ENCODE measurements around the gene PRMT7. TPM values are rescaled to one million over a fixed set of nuclear protein-coding genes. Genes with fewer than 3 reads are reported as not detected.

Gene PRMT7
- total RNA-seq, 1 experiment from 2014 or later = 49.4 TPM

DNA sequence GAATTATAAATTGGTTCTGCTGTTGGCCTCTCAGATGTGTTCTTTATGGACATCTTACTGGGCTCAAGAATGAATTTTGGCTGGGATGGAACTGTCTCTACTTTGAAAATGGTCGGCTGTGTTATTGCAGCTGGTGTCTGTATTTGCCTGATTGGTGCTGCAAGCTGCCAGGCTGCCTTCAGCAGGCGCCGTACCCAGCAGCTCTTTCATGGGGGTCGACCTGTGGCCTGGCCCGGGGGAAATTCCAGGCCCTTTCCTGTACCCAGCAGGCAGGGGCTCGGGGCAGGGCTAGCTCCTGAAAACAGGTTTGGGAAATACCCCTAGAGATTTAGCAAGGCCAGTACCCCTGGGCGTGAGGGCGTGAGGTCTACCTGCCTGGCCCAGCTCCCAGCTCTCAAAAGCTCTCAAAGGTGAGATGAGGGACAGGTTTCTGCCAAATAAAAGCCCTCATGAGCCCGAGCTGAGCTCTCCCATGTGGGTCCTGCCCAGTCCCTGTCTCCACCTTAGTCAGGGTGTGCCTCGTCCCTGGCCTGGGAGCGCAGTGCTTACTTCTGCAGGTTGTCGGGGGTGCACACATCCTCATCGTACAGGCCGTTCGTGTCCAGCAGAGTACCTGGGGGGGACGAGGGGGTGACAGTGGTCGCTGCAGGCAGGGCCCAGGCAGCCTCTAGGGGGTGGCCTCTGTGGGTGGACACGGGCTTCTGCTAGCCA is 52.3 kb downstream of the PRMT7 start:
- intact Hi-C loops (cut with micrococcal nuclease; ENCODE audit: unreplicated experiment) = no loop called here
- H3K4me1 Mint-ChIP-seq (ENCODE audit: low read depth, unreplicated experiment) = no peaks in the 10 kb centered on the region
- H3K9me3 Mint-ChIP-seq (ENCODE audit: low read depth, unreplicated experiment) = no peaks in the 10 kb centered on the region
- DNase-seq = no peak
- H3K27me3 Mint-ChIP-seq (ENCODE audit: unreplicated experiment) = peaks cover 25% of the 10 kb centered on the region
- TF ChIP-seq, protein P1, sequence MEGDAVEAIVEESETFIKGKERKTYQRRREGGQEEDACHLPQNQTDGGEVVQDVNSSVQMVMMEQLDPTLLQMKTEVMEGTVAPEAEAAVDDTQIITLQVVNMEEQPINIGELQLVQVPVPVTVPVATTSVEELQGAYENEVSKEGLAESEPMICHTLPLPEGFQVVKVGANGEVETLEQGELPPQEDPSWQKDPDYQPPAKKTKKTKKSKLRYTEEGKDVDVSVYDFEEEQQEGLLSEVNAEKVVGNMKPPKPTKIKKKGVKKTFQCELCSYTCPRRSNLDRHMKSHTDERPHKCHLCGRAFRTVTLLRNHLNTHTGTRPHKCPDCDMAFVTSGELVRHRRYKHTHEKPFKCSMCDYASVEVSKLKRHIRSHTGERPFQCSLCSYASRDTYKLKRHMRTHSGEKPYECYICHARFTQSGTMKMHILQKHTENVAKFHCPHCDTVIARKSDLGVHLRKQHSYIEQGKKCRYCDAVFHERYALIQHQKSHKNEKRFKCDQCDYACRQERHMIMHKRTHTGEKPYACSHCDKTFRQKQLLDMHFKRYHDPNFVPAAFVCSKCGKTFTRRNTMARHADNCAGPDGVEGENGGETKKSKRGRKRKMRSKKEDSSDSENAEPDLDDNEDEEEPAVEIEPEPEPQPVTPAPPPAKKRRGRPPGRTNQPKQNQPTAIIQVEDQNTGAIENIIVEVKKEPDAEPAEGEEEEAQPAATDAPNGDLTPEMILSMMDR (IDR thresholded peaks at IDR 0.05; ENCODE audit: unreplicated experiment) = no peak
- H3K36me3 Mint-ChIP-seq (ENCODE audit: insufficient read depth, unreplicated experiment) = peaks cover 20% of the 10 kb centered on the region
- BruUV-seq (replicated peaks) = no TSS peak
- CTCF ChIA-PET = interaction anchor here (0.6 kb wide), 2 partner anchors 118 to 552 kb away, joined by 3 to 5 read pairs; no protein-coding TSS in a partner anchor
- no peak overlapping the region for H3K27ac Mint-ChIP-seq (ENCODE audit: unreplicated experiment)
- no peak overlapping the region for H3K4me3 Mint-ChIP-seq (ENCODE audit: low read depth, unreplicated experiment)

DNA sequence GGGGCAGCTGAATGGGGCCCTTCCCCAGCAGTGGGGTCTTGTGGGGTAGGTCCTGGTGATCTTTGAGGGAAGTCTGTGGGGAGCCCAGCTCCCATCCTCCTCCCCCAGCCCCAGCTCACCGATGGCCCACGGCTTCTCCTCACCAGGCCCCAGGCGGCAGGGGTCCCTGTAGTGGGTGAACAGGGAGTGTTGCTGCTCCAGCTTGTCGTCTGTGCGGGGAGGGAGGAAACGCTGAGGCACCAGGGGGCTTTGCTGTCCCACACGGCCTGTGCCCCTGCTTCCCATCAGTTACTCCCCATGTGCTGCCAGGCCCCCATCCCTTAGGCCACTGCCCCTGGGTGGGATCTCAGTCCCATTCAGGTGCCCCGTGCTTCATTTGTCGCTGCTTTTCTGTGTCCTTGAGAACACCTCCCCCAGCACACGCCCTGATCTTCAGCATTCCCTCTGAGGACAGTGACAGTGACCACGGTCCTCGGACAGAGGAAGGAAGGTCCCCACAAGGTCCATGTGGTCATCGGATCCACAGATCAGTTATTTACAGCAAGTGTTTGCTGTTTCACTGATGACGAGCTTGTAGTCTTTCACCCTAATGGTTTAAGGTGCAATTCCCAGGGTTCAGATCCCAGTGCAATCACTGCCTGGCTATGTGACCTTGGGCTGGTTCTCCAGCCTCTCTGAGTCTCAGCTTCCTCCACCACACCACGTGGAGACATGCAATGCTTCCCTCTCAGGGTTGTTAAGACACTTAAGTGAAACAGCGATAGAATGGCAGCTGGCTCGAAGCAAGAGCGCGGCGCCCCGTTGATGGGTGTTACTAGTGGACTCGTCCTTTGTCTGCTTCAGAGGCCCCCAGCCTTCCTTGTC is 53.1 kb downstream of the PRMT7 start:
- Mint-ChIP-seq H3K27me3 (ENCODE audit: unreplicated experiment) (peaks cover 32% of the 10 kb centered on the region), H3K27ac (ENCODE audit: unreplicated experiment) (no peak overlapping the region), H3K36me3 (ENCODE audit: insufficient read depth, unreplicated experiment) (peaks cover 12% of the 10 kb centered on the region), H3K9me3 (ENCODE audit: low read depth, unreplicated experiment) (no peaks in the 10 kb centered on the region), H3K4me3 (ENCODE audit: low read depth, unreplicated experiment) (no peak overlapping the region), H3K4me1 (ENCODE audit: low read depth, unreplicated experiment) (no peaks in the 10 kb centered on the region)
- no peak for DNase-seq
- BruUV-seq (replicated peaks) = no TSS peak
- intact Hi-C loops (cut with micrococcal nuclease; ENCODE audit: unreplicated experiment) = no loop called here
- TF ChIP-seq, protein P1 (IDR thresholded peaks at IDR 0.05; ENCODE audit: unreplicated experiment) = no peak
- CTCF ChIA-PET = interaction anchor here (0.6 to 0.9 kb wide), 2 partner anchors 21 to 351 kb away, joined by 3 to 4 read pairs; no protein-coding TSS in a partner anchor

DNA sequence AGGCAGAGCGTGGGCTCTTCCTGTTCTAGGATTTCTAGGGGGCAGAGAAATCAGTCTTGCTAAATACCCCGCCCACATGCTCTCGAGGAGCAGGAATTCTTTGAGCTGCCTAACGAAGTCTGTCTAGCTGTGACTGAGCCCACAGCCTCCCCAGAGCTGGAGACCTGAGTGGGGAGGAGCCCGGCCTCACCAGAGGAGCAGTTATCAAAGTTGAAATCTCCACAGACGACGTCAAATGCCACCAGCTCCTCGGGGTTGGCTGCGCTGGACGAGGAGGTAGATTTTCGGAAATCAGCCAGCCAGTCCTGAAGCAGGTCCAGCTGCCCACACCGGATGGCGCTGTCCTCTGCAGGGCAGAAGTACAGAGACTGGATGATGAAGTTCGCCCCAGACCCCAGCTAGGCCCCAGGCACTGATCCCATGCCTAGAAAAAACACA is 53.8 kb downstream of the PRMT7 start:
- no peak for DNase-seq
- CTCF ChIA-PET = interaction anchor here (0.6 to 0.9 kb wide), 3 partner anchors 20 to 352 kb away, joined by 3 to 4 read pairs (median 4); no protein-coding TSS in a partner anchor
- intact Hi-C loops (cut with micrococcal nuclease; ENCODE audit: unreplicated experiment) = no loop called here

More for the DNA sequence above, 53.8 kb downstream of the PRMT7 start:
- no peak overlapping the region for H3K4me3 Mint-ChIP-seq (ENCODE audit: low read depth, unreplicated experiment)
- H3K27ac Mint-ChIP-seq (ENCODE audit: unreplicated experiment) = no peak overlapping the region
- no peaks in the 10 kb centered on the region for H3K9me3 Mint-ChIP-seq (ENCODE audit: low read depth, unreplicated experiment)
- no TSS peak for BruUV-seq (replicated peaks)
- peaks cover 35% of the 10 kb centered on the region for H3K27me3 Mint-ChIP-seq (ENCODE audit: unreplicated experiment)
- peaks cover 11% of the 10 kb centered on the region for H3K36me3 Mint-ChIP-seq (ENCODE audit: insufficient read depth, unreplicated experiment)
- TF ChIP-seq, protein P1 (IDR thresholded peaks at IDR 0.05; ENCODE audit: unreplicated experiment) = no peak
- H3K4me1 Mint-ChIP-seq (ENCODE audit: low read depth, unreplicated experiment) = no peaks in the 10 kb centered on the region

Data from Calu3 (cell line).